HFFc6 (cell line): ENCODE results near the gene PCDH19. TPM values are rescaled to one million over a fixed set of nuclear protein-coding genes. Genes with fewer than 3 reads are reported as not detected.

Experiments
- DNase-seq: peaks from one replicate; pipeline ENCODE4 v3.0.0-alpha.2; 2018
- H3K27ac Mint-ChIP-seq: 2 replicates; pipeline ENCODE4 v1.8.0; 2020; ENCODE audit warnings: mild to moderate bottlenecking, mixed read lengths
- H3K27me3 Mint-ChIP-seq: 2 replicates; pipeline ENCODE4 v1.8.0; 2021; ENCODE audit warnings: mild to moderate bottlenecking, moderate library complexity, mixed read lengths; ENCODE audit not compliant: insufficient read depth
- H3K36me3 Mint-ChIP-seq: 2 replicates; pipeline ENCODE4 v1.8.0; 2021; ENCODE audit warnings: low read depth, mixed read lengths
- H3K4me1 Mint-ChIP-seq: 2 replicates; pipeline ENCODE4 v1.8.0; 2020; ENCODE audit warnings: low read depth, mixed read lengths
- H3K4me3 Mint-ChIP-seq: 2 replicates; pipeline ENCODE4 v1.8.0; 2020; ENCODE audit warnings: mild to moderate bottlenecking, moderate library complexity, mixed read lengths
- H3K9me3 Mint-ChIP-seq: 2 replicates; pipeline ENCODE4 v1.8.0; 2020; ENCODE audit warnings: mild to moderate bottlenecking, mixed read lengths
- total RNA-seq, 6 experiments: library from RNA; stranded (reverse); fragmentation: NEBNext Ultra II Directional; extraction: Animal tissue kit (Norgen Biotek cat#: 25700); gene quantifications; 2 replicates in 1 of 6; 3 replicates in 5 of 6; pipeline ENCODE4 v1.2.3, GENCODE V29; 2021
- TF ChIP-seq, protein P1 (sequence below): fragments of 200-600 bp; sonication (generic); IDR thresholded peaks from 2 replicates; pipeline ENCODE4 v1.5.0; 2021; ENCODE audit warnings: antibody characterized with exemption, mild to moderate bottlenecking

PCDH19 gene
- total RNA-seq, 6 experiments from 2014 or later = 0.02 to 0.13 (median 0.08) TPM

DNA sequence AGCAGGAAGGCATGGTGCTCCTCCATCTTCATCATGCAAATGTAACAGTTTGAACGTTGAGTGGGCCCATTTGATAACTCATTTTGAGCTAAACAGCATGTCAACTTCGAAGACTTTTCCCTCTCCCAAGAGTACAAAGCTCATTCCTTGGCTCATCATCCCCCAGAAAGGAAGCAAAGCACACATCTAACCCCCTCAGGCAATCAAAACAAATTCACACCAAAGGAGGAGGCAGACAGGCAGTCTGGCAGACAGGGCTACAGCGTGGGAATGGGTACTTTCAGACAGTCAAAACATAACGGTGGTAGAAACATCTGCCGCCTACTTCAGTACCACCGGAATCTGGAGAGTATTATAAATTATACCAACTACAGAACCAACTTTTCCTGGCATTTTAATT, 81.7 kb downstream of the PCDH19 start:
- no peaks in the 10 kb centered on the region; the same call in 1 of the 2 replicates for H3K27me3 Mint-ChIP-seq
- H3K27ac Mint-ChIP-seq = no peak overlapping the region

DNA sequence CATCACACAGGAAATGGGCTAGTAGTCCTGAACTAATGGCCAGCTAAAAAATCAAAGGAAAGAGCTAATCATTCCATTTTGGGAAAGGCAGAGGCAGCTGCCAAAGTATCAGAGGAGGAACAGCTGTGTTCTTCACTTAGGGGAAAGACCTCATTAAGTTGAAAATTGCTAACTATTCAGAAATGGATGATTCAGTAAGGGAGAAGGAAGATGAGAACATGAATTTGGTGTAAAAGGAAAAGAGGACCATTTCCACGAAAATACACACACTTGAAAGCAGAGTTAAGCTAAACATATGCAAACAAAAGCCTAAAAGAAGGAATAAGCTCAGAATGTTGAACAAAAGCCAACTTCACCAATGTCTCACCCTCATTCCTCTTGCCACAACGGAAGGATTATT, 90.4 kb downstream of the PCDH19 start:
- no peak for DNase-seq
- TF ChIP-seq, protein P1, sequence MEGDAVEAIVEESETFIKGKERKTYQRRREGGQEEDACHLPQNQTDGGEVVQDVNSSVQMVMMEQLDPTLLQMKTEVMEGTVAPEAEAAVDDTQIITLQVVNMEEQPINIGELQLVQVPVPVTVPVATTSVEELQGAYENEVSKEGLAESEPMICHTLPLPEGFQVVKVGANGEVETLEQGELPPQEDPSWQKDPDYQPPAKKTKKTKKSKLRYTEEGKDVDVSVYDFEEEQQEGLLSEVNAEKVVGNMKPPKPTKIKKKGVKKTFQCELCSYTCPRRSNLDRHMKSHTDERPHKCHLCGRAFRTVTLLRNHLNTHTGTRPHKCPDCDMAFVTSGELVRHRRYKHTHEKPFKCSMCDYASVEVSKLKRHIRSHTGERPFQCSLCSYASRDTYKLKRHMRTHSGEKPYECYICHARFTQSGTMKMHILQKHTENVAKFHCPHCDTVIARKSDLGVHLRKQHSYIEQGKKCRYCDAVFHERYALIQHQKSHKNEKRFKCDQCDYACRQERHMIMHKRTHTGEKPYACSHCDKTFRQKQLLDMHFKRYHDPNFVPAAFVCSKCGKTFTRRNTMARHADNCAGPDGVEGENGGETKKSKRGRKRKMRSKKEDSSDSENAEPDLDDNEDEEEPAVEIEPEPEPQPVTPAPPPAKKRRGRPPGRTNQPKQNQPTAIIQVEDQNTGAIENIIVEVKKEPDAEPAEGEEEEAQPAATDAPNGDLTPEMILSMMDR = no peak
- Mint-ChIP-seq H3K36me3 (no peaks in the 10 kb centered on the region), H3K27me3 (no peaks in the 10 kb centered on the region; the same call in 1 of the 2 replicates), H3K27ac (no peak overlapping the region), H3K9me3 (peaks cover 17% of the 10 kb centered on the region; the same call in 1 of the 2 replicates), H3K4me3 (no peak overlapping the region), H3K4me1 (no peaks in the 10 kb centered on the region)

More for the DNA sequence above, 81.7 kb downstream of the PCDH19 start:
- H3K4me1 Mint-ChIP-seq = no peaks in the 10 kb centered on the region
- TF ChIP-seq, protein P1 = no peak
- no peak overlapping the region for H3K4me3 Mint-ChIP-seq
- H3K36me3 Mint-ChIP-seq = no peaks in the 10 kb centered on the region
- H3K9me3 Mint-ChIP-seq = peaks cover 4% of the 10 kb centered on the region; the same call in 1 of the 2 replicates
- no peak for DNase-seq

DNA sequence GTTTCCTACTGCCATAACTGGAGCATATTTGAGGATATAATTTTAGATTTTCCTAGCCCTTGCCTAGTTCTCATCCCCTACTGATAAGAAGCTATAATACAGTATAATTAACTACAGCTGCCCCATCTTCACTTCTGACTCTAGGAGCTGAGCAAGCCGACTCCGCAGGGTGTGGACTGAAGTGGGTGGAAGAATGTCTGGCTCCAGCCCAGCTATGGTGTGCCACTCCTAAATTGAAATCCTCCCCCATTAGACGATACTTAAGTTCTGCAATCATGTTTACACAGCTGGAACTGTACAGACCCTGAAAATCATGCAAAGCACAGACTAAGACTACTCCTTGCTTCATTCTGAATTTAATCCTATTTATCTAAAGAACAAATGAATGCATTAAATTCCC, 93.1 kb downstream of the PCDH19 start:
- no peaks in the 10 kb centered on the region; the same call in 1 of the 2 replicates for H3K27me3 Mint-ChIP-seq
- no peaks in the 10 kb centered on the region for H3K36me3 Mint-ChIP-seq
- no peaks in the 10 kb centered on the region for H3K4me1 Mint-ChIP-seq
- DNase-seq = no peak
- H3K9me3 Mint-ChIP-seq = peaks cover 8% of the 10 kb centered on the region; the same call in 1 of the 2 replicates
- H3K4me3 Mint-ChIP-seq = no peak overlapping the region
- no peak overlapping the region for H3K27ac Mint-ChIP-seq
- TF ChIP-seq, protein P1 = no peak

DNA sequence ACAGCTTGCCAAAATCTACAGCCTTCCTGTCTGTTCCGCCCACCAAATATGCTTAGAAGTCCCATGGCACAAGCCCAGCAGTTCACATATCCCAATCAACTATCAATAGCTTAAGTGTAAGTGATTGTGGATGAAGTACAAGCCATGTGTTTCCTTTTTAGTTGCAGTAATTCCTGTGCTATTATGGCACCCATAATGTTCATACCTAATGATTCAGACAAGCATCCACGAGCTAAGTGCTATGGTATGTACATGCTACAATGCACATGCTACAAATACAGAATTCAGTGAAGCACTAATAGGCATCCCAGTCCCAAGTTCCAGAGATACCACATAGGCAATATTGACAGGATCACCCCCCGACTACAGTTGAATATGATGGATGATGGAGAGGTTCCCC, 94.5 kb downstream of the PCDH19 start:
- TF ChIP-seq, protein P1 = no peak
- peaks cover 8% of the 10 kb centered on the region; the same call in 1 of the 2 replicates for H3K9me3 Mint-ChIP-seq
- no peaks in the 10 kb centered on the region; the same call in 1 of the 2 replicates for H3K27me3 Mint-ChIP-seq
- no peak for DNase-seq
- no peaks in the 10 kb centered on the region for H3K4me1 Mint-ChIP-seq
- H3K27ac Mint-ChIP-seq = no peak overlapping the region
- no peaks in the 10 kb centered on the region for H3K36me3 Mint-ChIP-seq
- H3K4me3 Mint-ChIP-seq = no peak overlapping the region

DNA sequence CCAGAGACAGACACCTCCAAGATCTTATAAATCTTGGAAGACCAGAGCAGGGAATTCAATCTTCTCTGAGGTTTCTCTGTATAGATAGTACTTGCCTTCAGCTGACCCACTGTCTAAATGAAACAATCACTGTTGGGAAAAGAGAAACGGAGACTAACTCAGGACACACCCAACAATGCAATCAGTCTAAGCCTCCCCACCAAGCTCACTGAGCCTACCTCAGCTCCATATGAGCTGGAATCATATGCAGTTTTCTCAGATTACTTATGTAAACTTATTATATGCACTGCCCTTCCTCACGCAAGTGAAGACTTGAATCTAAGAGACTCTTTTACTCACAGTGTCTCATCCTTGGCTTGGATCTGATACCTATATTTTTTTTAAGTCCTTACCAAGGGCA, 110.5 kb downstream of the PCDH19 start:
- Mint-ChIP-seq H3K27ac (no peak overlapping the region), H3K36me3 (no peaks in the 10 kb centered on the region), H3K27me3 (no peaks in the 10 kb centered on the region), H3K4me3 (no peak overlapping the region), H3K9me3 (peaks cover 13% of the 10 kb centered on the region), H3K4me1 (no peaks in the 10 kb centered on the region)
- DNase-seq = no peak
- TF ChIP-seq, protein P1 = no peak

DNA sequence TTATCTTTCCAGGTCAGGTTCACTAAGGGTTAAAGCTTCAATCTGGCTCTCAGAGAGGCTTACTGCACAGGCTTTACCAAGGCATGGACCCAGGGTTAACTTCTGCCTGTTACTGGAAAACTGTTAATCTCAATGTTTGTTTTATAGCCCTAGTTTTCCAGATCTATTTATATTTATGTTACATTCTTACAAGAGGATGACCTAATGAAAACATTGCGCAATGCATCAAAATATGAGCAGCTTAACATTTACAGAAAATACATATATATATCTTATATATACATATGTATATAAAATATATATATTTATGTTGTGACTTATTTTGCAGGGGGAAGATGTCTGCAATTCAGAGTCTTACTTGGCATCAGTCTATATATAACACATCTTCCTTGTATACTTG, 112.3 kb downstream of the PCDH19 start:
- Mint-ChIP-seq H3K4me1 (no peaks in the 10 kb centered on the region), H3K4me3 (no peak overlapping the region), H3K27ac (no peak overlapping the region), H3K27me3 (no peaks in the 10 kb centered on the region), H3K9me3 (peaks cover 4% of the 10 kb centered on the region; the same call in 1 of the 2 replicates), H3K36me3 (no peaks in the 10 kb centered on the region)
- TF ChIP-seq, protein P1 = no peak
- no peak for DNase-seq
